Measurements from ENCODE around the gene RPP25.

Gene RPP25

DNA sequence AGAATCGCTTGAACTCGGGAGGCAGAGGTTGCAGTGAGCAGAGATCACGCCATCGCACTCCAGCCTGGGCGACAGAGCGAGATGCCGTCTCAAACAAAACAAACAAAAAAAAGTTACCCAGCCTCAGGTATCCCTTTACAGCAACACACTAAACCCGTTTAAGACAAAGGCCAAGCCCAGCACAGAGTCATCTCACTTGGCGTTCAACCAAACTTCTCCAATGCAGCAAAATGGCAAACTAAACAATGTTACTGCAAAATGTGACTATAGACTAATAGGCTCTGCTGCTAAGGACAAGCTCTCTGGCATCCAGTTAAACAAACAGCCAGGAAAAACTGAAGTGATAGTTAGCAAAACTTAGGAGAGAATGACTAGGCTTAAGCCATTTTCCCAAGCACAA is 43.5 kb downstream of the RPP25 start:
- no peak for DNase-seq

DNA sequence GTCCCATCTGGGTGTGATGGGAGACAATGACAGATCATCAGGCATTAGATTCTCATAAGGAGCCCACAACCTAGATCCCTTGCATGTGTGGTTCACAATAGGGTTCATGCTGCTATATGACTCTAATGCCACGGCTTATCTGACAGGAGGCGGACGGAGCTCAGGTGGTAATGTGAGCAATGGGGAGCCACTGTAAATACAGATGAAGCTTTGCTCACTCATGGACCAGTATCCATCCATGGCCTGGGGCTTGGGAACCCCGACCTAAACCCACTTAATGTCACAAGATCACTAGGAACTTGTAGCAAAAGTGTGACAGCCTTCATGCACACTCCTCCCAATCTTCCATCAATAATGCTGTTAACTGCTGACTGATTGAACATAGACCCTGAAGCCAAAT is 47.9 kb downstream of the RPP25 start:
- DNase-seq: no peak

DNA sequence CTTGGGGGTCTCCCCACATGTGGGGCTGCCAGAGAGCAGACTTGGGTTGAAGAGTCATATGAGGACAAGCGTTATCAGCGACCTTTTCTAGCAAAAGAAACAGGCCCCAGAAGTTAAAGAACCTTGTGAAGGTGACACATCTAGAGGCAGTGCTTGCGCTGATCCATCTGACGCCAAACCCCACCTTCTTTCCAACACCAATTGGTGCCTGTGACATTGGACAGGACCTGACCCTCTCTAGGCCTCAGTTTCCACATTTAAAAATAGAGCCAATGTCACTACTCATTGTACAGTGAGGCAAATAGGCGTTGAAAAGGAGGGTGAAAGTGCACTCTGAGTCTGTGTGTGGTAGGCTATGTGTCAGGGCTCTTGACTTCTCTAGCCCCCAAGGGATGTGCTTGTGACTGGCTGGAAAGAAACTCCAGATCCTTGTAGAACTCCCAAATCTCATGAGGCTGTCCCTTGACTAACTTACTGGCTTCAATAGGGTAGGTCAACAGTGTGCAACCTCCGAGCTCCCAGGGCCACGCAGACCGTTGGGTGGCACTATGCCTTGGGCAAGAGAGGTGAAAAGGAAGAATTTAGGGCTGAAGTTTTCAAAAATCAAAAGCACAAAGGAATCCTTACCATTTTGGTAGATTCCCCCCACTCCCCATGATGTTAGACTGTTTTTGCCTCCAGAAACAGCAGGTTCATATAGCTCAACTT is 49.3 kb downstream of the RPP25 start:
- DNase-seq: no peak

DNA sequence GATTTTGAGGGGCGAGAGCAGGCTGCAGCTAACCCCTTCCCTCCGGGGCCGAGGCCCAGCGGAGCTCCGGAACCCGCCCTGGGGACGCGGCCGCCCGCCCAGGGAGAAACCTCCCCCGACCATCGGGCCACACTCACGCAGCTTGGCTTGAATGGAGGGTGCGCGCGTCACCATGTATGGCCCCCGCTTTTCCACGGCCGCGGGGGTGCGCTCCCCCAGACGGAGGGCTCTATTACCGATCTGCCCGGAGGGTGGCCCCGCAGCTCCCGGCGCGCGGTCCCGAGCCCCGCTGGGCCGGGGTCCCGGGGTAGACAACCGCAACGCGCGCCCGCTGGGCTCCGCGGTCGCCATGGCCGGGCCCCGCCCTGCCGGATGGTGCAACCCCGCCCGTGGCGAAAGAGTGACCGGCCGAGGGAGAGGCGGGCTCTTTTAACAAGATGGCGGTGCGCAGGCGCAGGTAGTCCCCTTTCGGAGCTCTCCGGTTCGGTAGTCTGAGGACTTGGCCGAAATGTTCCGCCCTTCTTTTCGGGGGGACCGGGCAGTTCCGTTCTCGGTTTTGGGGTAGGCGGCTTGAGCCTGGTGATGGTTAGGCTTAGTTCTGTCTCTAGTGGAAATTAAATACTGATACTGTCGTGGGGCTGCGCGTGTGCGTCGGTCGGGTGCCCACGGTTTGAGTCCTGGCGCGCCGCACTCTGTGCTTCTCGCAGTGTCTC is 50.0 kb downstream of the RPP25 start, which contains the start of gene FAM219B:
TSS of gene FAM219B (minus strand) at position 402 of the 713 bp plus-strand sequence. CDS start at position 351, 51 bp downstream.
- peak; percentile 75 for DNase-seq

DNA sequence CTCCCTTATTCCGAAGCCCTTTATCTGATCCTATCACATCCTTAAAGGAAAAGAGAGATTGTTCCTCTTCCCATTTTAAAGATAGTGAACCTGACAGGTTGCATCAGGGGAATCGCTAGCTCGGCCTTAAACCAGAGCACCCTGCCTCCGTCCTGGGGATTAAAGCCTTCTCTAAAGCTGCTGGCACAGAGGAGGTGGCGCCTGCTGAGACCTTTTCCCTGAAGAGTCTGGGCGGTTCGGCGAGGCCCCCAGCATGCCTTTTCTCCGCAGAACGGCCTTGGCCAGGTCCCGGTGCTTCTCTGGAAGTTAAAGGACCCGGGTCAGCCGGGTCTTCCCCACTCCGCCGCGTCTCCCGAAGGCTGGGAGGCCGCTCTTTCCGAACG is 50.5 kb downstream of the RPP25 start:
- DNase-seq: no peak

Measured in SHP77 treated with DMSO at 0.1 percent for 48 hours (cell line).